Measurements from ENCODE around the gene NEK1. TPM values are rescaled to one million over a fixed set of nuclear protein-coding genes. Genes with fewer than 3 reads are reported as not detected.
A peak's percentile ranks its signal among the peaks of the same experiment; 100 is the strongest.

Gene NEK1
- polyA plus RNA-seq, 1 donor (not counting 4 experiments of a cell fraction or from before 2014, with no cell fraction given), result 7.8 TPM

GRCh38 chr4:169660929-169661328 is 48.5 kb upstream of the NEK1 start:
- no peak for TF ChIP-seq EZH2 (IDR thresholded peaks at IDR 0.05; ENCODE audit: low read length)
- TF ChIP-seq, protein P1, sequence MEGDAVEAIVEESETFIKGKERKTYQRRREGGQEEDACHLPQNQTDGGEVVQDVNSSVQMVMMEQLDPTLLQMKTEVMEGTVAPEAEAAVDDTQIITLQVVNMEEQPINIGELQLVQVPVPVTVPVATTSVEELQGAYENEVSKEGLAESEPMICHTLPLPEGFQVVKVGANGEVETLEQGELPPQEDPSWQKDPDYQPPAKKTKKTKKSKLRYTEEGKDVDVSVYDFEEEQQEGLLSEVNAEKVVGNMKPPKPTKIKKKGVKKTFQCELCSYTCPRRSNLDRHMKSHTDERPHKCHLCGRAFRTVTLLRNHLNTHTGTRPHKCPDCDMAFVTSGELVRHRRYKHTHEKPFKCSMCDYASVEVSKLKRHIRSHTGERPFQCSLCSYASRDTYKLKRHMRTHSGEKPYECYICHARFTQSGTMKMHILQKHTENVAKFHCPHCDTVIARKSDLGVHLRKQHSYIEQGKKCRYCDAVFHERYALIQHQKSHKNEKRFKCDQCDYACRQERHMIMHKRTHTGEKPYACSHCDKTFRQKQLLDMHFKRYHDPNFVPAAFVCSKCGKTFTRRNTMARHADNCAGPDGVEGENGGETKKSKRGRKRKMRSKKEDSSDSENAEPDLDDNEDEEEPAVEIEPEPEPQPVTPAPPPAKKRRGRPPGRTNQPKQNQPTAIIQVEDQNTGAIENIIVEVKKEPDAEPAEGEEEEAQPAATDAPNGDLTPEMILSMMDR (optimal IDR thresholded peaks at IDR 0.05 in 1 of 3, IDR thresholded peaks at IDR 0.05 in 1 of 3, conservative IDR thresholded peaks at IDR 0.05 in 1 of 3; ENCODE audit: extremely low read depth in 1 of 3, insufficient read depth in 2 of 3, low read length in 3 of 3), result no peak
- dilution Hi-C loops (cut with MboI; ENCODE audit: extremely low pct_ligation_motif_present, low sequenced_read_pairs), result no loop called here
- no peaks in the 10 kb centered on the region for H3K9me3 ChIP-seq (ENCODE audit: control insufficient read depth, low read depth, low read length)
- peak overlapping the region in 1 of 3 experiments; percentile 91 for H3K4me3 ChIP-seq (ENCODE audit: control insufficient read depth in 2 of 3, extremely low read depth in 1 of 3, insufficient read depth in 2 of 3, low read depth in 1 of 3, low read length in 3 of 3)
- no peaks in the 10 kb centered on the region for H3K36me3 ChIP-seq (ENCODE audit: control insufficient read depth in 2 of 2, extremely low read depth in 1 of 2, insufficient read depth in 2 of 2, low read length in 2 of 2)
- H3K79me2 ChIP-seq (ENCODE audit: control insufficient read depth, insufficient read depth, low read length), result peaks cover 23% of the 10 kb centered on the region
- peak overlapping the region; percentile 98 for H3K27ac ChIP-seq (ENCODE audit: control insufficient read depth, insufficient read depth, low read length)
- no peak overlapping the region for H2AFZ ChIP-seq (ENCODE audit: control insufficient read depth, low read length)
- FAIRE-seq (no peak), DNase-seq (ENCODE audit: low read depth, low spot score) (no peak)
- peak overlapping the region; percentile 82 for H3K9ac ChIP-seq (ENCODE audit: control insufficient read depth, extremely low read depth, insufficient read depth, low read length)
- no peaks in the 10 kb centered on the region for H3K27me3 ChIP-seq (ENCODE audit: control insufficient read depth, extremely low read depth, insufficient read depth, low read length)
- H4K20me1 ChIP-seq (ENCODE audit: control insufficient read depth, extremely low read depth, insufficient read depth, low read length), result no peaks in the 10 kb centered on the region
- H3K9me1 ChIP-seq (ENCODE audit: control insufficient read depth, extremely low read depth, insufficient read depth, low read length), result no peaks in the 10 kb centered on the region
- peak overlapping the region; percentile 93 for H3K4me2 ChIP-seq (ENCODE audit: control insufficient read depth, extremely low read depth, insufficient read depth, low read depth, low read length)
- peaks cover 10% of the 10 kb centered on the region for H3K4me1 ChIP-seq (ENCODE audit: control insufficient read depth, extremely low read depth, insufficient read depth, low read length)

DNA sequence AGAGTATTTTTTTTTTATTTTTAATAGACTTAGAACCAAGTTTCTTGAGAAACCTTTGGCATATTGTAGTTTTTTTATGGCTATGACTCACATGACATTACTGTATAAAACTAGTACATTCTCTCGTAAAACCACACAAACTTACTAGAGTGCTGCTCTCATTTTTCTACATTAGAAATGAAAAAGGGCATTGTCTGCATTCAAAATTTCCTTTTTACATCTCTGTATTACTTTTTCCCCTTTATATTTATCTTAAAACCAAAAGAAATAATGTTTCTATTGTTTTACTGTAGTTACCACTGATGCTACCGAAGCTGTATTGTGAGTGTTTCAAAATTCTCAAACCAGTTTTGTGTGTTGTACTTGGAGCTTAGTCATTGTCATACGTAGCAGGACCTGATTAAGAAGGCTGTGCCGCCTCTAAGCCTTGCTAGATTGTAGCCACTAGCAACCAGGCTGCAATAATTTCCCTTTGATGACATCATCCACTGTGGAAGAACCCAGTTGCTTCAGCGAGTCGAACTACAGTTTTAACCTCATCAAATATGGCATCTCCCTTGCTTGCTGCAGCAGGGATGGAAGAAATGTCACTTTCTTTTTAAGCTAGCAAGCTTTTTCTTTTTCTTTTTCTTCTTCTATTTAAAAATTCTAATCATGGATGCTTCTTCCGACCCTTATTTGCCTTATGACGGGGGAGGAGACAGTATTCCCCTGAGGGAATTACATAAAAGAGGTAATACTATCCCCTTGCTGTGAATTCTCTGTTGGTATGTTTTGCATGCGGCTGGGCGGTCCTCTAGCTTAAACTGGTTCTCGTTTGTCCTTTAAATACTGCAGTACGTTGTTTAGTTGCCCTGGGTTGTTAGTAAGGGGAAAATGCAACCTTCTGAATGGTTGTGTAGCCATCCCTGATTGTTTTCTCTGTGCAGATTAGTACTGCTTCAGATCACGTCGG is 47.6 kb upstream of the NEK1 start:
- Histone ChIP-seq H3K9me3 (ENCODE audit: control insufficient read depth, low read depth, low read length) (no peaks in the 10 kb centered on the region), H3K4me2 (ENCODE audit: control insufficient read depth, extremely low read depth, insufficient read depth, low read depth, low read length) (peak overlapping the region; percentile 93), H3K27me3 (ENCODE audit: control insufficient read depth, extremely low read depth, insufficient read depth, low read length) (no peaks in the 10 kb centered on the region), H3K27ac (ENCODE audit: control insufficient read depth, insufficient read depth, low read length) (peak overlapping the region; percentile 98), H2AFZ (ENCODE audit: control insufficient read depth, low read length) (peak overlapping the region; percentile 91), H3K4me1 (ENCODE audit: control insufficient read depth, extremely low read depth, insufficient read depth, low read length) (peaks cover 10% of the 10 kb centered on the region), H3K9ac (ENCODE audit: control insufficient read depth, extremely low read depth, insufficient read depth, low read length) (peak overlapping the region; percentile 82), H4K20me1 (ENCODE audit: control insufficient read depth, extremely low read depth, insufficient read depth, low read length) (no peaks in the 10 kb centered on the region), H3K4me3 (ENCODE audit: control insufficient read depth in 2 of 3, extremely low read depth in 1 of 3, insufficient read depth in 2 of 3, low read depth in 1 of 3, low read length in 3 of 3) (peak overlapping the region; percentile 41 to 91 (median 82)), H3K9me1 (ENCODE audit: control insufficient read depth, extremely low read depth, insufficient read depth, low read length) (no peaks in the 10 kb centered on the region), H3K36me3 (ENCODE audit: control insufficient read depth in 2 of 2, extremely low read depth in 1 of 2, insufficient read depth in 2 of 2, low read length in 2 of 2) (no peaks in the 10 kb centered on the region), H3K79me2 (ENCODE audit: control insufficient read depth, insufficient read depth, low read length) (peaks cover 23% of the 10 kb centered on the region)
- FAIRE-seq, result peak; percentile 97
- DNase-seq (ENCODE audit: low read depth, low spot score), result peak; percentile 85
- TF ChIP-seq, protein P1 (optimal IDR thresholded peaks at IDR 0.05 in 1 of 3, IDR thresholded peaks at IDR 0.05 in 1 of 3, conservative IDR thresholded peaks at IDR 0.05 in 1 of 3; ENCODE audit: extremely low read depth in 1 of 3, insufficient read depth in 2 of 3, low read length in 3 of 3), result no peak
- TF ChIP-seq EZH2 (IDR thresholded peaks at IDR 0.05; ENCODE audit: low read length), result no peak
- dilution Hi-C loops (cut with MboI; ENCODE audit: extremely low pct_ligation_motif_present, low sequenced_read_pairs), result no loop called here

Data from keratinocyte (primary cell).